Stimulated activated effector memory CD8-positive, alpha-beta T cell treated with anti-CD3 and anti-CD28 coated beads, Interleukin-12 subunit alpha, Interleukin-12 subunit beta, amount 100 ng/mL, for 72 hours (primary cell): ENCODE measurements around the gene PCDHA6.
A peak's percentile ranks its signal among the peaks of the same experiment; 100 is the strongest.
"Not testable (repeated sequence)": the region's sequence is repeated elsewhere in the genome, so short reads cannot be mapped to it uniquely, and the experiment has no call there.

ENCODE experiments used
- ATAC-seq: fragments of 150-1000 bp; cut with Tn5 transposase; 2 replicates; pipeline ENCODE4 v1.10.0; 2021
- DNase-seq, 2 donors: peaks; one replicate each; pipeline ENCODE4 v3.0.0; 2021 to 2022; ENCODE audit warnings: low spot score in 2 of 2
- H3K27ac Mint-ChIP-seq: one replicate; pipeline ENCODE4 v1.8.0; 2022; ENCODE audit warnings: mild to moderate bottlenecking, mixed read lengths
- H3K36me3 Mint-ChIP-seq: one replicate; pipeline ENCODE4 v1.8.0; 2022; ENCODE audit warnings: mild to moderate bottlenecking, mixed read lengths
- H3K4me1 Mint-ChIP-seq: one replicate; pipeline ENCODE4 v1.8.0; 2022; ENCODE audit warnings: mixed read lengths
- H3K4me3 Mint-ChIP-seq: one replicate; pipeline ENCODE4 v1.8.0; 2022; ENCODE audit warnings: mild to moderate bottlenecking, mixed read lengths
- H3K9me3 Mint-ChIP-seq: one replicate; pipeline ENCODE4 v1.8.0; 2022; ENCODE audit warnings: mixed read lengths

Gene PCDHA6

DNA sequence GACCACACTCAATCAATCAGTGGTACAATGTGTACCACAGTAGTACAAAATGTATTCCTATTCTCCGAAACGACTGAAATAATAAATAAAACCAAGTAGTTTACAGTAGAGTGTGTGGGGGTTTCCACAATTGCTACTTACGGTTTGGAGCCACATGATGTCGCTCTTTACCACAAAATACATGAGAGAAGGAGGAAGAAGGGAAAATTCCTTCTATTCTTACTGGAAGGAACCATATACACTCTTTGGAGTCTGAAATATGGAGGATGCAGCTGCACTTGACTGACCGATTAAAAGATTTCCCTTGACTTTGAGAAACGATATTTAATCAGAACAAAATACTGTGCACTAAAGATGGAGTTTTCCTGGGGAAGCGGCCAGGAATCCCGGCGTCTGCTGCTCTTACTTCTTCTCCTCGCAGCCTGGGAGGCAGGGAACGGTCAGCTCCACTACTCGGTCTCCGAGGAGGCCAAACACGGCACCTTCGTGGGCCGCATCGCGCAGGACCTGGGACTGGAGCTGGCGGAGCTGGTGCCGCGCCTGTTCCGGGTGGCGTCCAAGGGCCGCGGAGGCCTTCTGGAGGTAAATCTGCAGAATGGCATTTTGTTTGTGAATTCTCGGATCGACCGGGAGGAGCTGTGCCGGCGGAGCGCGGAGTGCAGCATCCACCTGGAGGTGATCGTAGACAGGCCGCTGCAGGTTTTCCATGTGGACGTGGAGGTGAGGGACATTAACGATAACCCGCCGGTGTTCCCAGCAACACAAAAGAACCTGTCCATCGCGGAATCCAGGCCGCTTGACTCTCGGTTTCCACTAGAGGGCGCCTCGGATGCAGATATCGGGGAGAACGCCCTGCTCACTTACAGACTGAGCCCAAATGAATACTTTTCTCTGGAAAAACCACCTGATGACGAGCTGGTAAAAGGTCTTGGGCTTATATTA is 20.7 kb upstream of the PCDHA6 start, which contains the start of gene PCDHA4:
Gene PCDHA4, plus strand, starts transcription at position 235 of the 942 bp plus-strand sequence.
- DNase-seq (no peak), ATAC-seq (no peak)
- Mint-ChIP-seq H3K36me3 (no peaks in the 10 kb centered on the region), H3K27ac (no peak within 1 kb of the TSS), H3K4me3 (no peak within 1 kb of the TSS), H3K9me3 (peaks cover 8% of the 10 kb centered on the region), H3K4me1 (no peaks in the 10 kb centered on the region)

- ATAC-seq, H3K36me3 Mint-ChIP-seq, H3K9me3 Mint-ChIP-seq, H3K4me1 Mint-ChIP-seq, H3K4me3 Mint-ChIP-seq, DNase-seq, H3K27ac Mint-ChIP-seq: not testable (repeated sequence)
Measured at GRCh38 chr5:140808241-140808888, 19.4 kb upstream of the PCDHA6 start.

- ATAC-seq = no peak
Measured at GRCh38 chr5:140808889-140809291, 18.9 kb upstream of the PCDHA6 start.

DNA sequence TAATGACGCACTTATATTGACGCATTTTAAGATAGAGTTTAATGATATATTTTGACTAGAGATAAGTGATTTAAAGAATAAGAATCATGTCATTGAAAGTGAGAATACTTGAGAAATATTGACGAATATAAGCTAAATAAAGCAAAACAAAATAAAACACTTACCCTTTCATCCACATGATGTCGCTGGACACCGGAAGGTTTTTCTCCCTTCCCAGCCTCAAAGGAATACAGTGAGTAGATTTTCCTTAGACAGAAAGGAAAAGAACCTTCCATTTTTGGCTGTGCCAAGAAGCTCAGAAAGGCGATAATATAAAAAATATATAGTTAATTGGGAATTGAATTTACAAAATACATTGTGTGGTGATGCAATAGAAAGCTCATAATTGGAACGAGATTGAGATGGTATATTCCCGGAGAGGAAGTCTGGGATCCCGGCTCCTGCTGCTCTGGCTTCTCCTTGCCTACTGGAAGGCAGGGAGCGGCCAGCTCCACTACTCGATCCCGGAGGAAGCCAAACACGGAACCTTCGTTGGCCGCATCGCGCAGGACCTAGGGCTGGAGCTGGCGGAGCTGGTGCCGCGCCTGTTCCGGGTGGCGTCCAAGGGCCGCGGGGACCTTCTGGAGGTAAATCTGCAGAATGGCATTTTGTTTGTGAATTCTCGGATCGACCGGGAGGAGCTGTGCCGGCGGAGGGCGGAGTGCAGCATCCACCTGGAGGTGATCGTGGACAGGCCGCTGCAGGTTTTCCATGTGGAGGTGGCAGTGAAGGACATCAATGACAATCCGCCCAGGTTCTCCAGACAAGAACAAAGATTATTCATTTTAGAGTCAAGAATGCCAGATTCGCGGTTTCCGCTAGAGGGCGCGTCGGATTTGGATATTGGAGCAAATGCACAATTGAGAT is 6.1 kb upstream of the PCDHA6 start, which contains the start of gene PCDHA5:
Gene PCDHA5, plus strand, starts transcription at position 239 of the 906 bp plus-strand sequence.
- Mint-ChIP-seq H3K4me1 (no peaks in the 10 kb centered on the region), H3K4me3 (no peak within 1 kb of the TSS), H3K9me3 (peaks cover 5% of the 10 kb centered on the region), H3K36me3 (no peaks in the 10 kb centered on the region), H3K27ac (no peak within 1 kb of the TSS)
- DNase-seq (peak in 1 of 2 donors; percentile 52), ATAC-seq (no peak)

More at GRCh38 chr5:140808889-140809291, 18.9 kb upstream of the PCDHA6 start:
- DNase-seq = no peak
- H3K4me1 Mint-ChIP-seq = no peaks in the 10 kb centered on the region
- no peaks in the 10 kb centered on the region for H3K36me3 Mint-ChIP-seq
- peaks cover 5% of the 10 kb centered on the region for H3K9me3 Mint-ChIP-seq
- no peak overlapping the region for H3K27ac Mint-ChIP-seq
- H3K4me3 Mint-ChIP-seq = no peak overlapping the region

DNA sequence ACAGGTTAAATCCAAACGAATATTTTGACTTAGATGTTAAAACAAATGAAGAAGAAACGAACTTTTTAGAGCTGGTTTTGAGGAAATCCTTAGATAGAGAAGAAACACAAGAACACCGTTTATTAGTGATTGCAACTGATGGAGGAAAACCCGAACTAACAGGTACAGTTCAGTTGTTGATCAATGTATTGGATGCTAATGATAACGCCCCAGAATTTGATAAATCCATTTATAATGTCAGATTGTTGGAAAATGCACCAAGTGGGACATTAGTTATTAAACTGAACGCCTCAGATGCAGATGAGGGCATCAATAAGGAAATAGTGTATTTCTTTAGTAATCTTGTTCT is 5.5 kb upstream of the PCDHA6 start:
- ATAC-seq (no peak), DNase-seq (no peak)
- no peaks in the 10 kb centered on the region for H3K4me1 Mint-ChIP-seq
- H3K36me3 Mint-ChIP-seq = no peaks in the 10 kb centered on the region
- H3K27ac Mint-ChIP-seq = no peak overlapping the region
- H3K4me3 Mint-ChIP-seq = no peak overlapping the region
- peaks cover 5% of the 10 kb centered on the region for H3K9me3 Mint-ChIP-seq

DNA sequence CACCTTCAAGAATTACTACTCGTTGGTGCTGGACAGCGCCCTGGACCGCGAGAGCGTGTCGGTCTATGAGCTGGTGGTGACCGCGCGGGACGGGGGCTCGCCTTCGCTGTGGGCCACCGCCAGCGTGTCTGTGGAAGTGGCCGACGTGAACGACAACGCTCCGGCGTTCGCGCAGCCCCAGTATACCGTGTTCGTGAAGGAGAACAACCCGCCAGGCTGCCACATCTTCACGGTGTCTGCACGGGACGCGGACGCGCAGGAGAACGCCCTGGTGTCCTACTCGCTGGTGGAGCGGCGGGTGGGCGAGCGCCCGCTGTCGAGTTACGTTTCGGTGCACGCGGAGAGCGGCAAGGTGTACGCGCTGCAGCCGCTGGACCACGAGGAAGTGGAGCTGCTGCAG is 4.8 kb upstream of the PCDHA6 start:
- not testable (repeated sequence) for H3K4me3 Mint-ChIP-seq, ATAC-seq, H3K4me1 Mint-ChIP-seq, H3K36me3 Mint-ChIP-seq, H3K9me3 Mint-ChIP-seq, H3K27ac Mint-ChIP-seq, DNase-seq

DNA sequence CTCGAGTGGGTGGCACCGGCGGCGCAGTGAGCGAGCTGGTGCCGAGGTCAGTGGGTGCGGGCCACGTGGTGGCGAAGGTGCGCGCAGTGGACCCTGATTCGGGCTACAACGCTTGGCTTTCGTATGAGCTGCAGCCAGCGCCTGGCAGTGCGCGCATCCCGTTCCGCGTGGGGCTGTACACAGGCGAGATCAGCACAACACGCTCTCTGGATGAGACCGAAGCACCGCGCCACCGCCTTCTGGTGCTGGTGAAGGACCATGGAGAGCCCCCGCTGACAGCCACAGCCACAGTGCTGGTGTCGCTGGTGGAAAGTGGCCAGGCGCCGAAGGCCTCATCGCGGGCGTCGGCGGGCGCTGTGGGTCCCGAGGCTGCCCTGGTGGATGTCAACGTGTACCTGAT is 4.3 kb upstream of the PCDHA6 start:
- DNase-seq (no peak), ATAC-seq (no peak)
- H3K27ac Mint-ChIP-seq = no peak overlapping the region
- no peak overlapping the region for H3K4me3 Mint-ChIP-seq
- H3K9me3 Mint-ChIP-seq = peaks cover 5% of the 10 kb centered on the region
- H3K36me3 Mint-ChIP-seq = no peaks in the 10 kb centered on the region
- no peaks in the 10 kb centered on the region for H3K4me1 Mint-ChIP-seq

- Mint-ChIP-seq H3K27ac (no peak overlapping the region), H3K36me3 (no peaks in the 10 kb centered on the region), H3K4me3 (no peak overlapping the region), H3K9me3 (peaks cover 2% of the 10 kb centered on the region), H3K4me1 (no peaks in the 10 kb centered on the region)
- DNase-seq (no peak), ATAC-seq (no peak)
Measured at GRCh38 chr5:140828362-140828737, 590 bp downstream of the PCDHA6 start.

- not testable (repeated sequence) for H3K4me1 Mint-ChIP-seq, H3K36me3 Mint-ChIP-seq, H3K27ac Mint-ChIP-seq, DNase-seq, H3K9me3 Mint-ChIP-seq, H3K4me3 Mint-ChIP-seq, ATAC-seq
Measured at GRCh38 chr5:140829511-140830501, 2.0 kb downstream of the PCDHA6 start.

DNA sequence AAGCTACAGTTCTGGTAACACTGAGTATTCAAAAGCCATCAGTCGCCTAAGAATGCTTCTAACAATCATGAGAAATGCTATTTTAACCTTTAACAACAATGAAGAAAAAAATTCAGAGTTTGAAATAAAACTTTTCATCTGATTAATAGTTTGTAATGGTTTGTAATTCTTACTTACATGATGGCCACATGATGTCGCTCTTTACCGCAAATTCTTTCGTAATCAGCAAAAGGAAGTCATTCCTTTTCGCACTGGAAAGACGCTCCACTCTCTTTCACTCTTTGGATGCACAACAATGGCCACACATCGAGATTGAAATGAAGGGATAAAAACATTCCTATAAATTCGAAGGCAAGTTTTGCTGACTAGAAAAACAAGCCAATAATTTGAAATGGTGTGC is 6.2 kb downstream of the PCDHA6 start, which contains the start of gene PCDHA7:
Gene PCDHA7, plus strand, starts transcription at position 277 of the 400 bp plus-strand sequence. Its CDS starts 115 bp downstream, at position 392.
- Mint-ChIP-seq H3K4me1 (no peaks in the 10 kb centered on the region), H3K9me3 (peaks cover 5% of the 10 kb centered on the region), H3K36me3 (no peaks in the 10 kb centered on the region), H3K4me3 (no peak within 1 kb of the TSS), H3K27ac (no peak within 1 kb of the TSS)
- ATAC-seq (no peak), DNase-seq (no peak)

GRCh38 chr5:140834439-140835008 is 6.8 kb downstream of the PCDHA6 start:
- not testable (repeated sequence) for H3K9me3 Mint-ChIP-seq, DNase-seq, H3K4me1 Mint-ChIP-seq, H3K36me3 Mint-ChIP-seq, ATAC-seq, H3K4me3 Mint-ChIP-seq, H3K27ac Mint-ChIP-seq

- ATAC-seq = no peak
- Mint-ChIP-seq H3K27ac (no peak overlapping the region), H3K9me3 (peaks cover 5% of the 10 kb centered on the region), H3K36me3 (no peaks in the 10 kb centered on the region), H3K4me3 (no peak overlapping the region), H3K4me1 (no peaks in the 10 kb centered on the region)
- DNase-seq = no peak
Measured at GRCh38 chr5:140835622-140836510, 8.1 kb downstream of the PCDHA6 start.
